Mammary epithelial cell (primary cell): ENCODE results near the gene DNAAF2.

ENCODE experiments used
- EZH2 ChIP-seq: IDR thresholded peaks from 2 replicates; pipeline ENCODE4 v1.6.1; 2012; ENCODE audit warnings: low read length, inconsistent platforms, borderline replicate concordance
- TF ChIP-seq, protein P1 (sequence below), 2 donors: IDR thresholded peaks in 1 of 2; conservative IDR thresholded peaks in 1 of 2; 2 replicates each; pipeline ENCODE4 v1.5.1; 2011 to 2012; ENCODE audit warnings: inconsistent platforms in 2 of 2, low read length in 2 of 2, mild to moderate bottlenecking in 2 of 2, control low read depth in 1 of 2, low read depth in 1 of 2; ENCODE audit not compliant: insufficient read depth in 1 of 2; ENCODE audit errors: extremely low read depth in 1 of 2

GRCh38 chr14:49653508-49653907 lies 18.5 kb upstream of the DNAAF2 start:
- TF ChIP-seq, protein P1, sequence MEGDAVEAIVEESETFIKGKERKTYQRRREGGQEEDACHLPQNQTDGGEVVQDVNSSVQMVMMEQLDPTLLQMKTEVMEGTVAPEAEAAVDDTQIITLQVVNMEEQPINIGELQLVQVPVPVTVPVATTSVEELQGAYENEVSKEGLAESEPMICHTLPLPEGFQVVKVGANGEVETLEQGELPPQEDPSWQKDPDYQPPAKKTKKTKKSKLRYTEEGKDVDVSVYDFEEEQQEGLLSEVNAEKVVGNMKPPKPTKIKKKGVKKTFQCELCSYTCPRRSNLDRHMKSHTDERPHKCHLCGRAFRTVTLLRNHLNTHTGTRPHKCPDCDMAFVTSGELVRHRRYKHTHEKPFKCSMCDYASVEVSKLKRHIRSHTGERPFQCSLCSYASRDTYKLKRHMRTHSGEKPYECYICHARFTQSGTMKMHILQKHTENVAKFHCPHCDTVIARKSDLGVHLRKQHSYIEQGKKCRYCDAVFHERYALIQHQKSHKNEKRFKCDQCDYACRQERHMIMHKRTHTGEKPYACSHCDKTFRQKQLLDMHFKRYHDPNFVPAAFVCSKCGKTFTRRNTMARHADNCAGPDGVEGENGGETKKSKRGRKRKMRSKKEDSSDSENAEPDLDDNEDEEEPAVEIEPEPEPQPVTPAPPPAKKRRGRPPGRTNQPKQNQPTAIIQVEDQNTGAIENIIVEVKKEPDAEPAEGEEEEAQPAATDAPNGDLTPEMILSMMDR (conservative IDR thresholded peaks at IDR 0.05 in 1 of 2, IDR thresholded peaks at IDR 0.05 in 1 of 2; ENCODE audit: extremely low read depth in 1 of 2, insufficient read depth in 1 of 2, low read depth in 1 of 2, low read length in 2 of 2) = no peak
- no peak for TF ChIP-seq EZH2
